Kidney epithelial cell (primary cell): ENCODE results near the gene TSPAN15. TPM values are rescaled to one million over a fixed set of nuclear protein-coding genes. Genes with fewer than 3 reads are reported as not detected.

Experiments used
- DNase-seq: peaks from one replicate; pipeline ENCODE4 v3.0.0-alpha.2; 2010; ENCODE audit warnings: low read depth
- H3K27me3 ChIP-seq: 2 replicates; pipeline ENCODE4 v1.6.0; 2011; ENCODE audit warnings: low read length; ENCODE audit not compliant: control insufficient read depth, insufficient read depth
- H3K36me3 ChIP-seq: 2 replicates; pipeline ENCODE4 v1.5.1; 2011; ENCODE audit warnings: low read length; ENCODE audit not compliant: control insufficient read depth, insufficient read depth
- H3K4me3 ChIP-seq: 2 replicates; pipeline ENCODE4 v1.5.1; 2011; ENCODE audit warnings: low read depth, mild to moderate bottlenecking, control low read depth, low read length
- total RNA-seq: library from RNA; depleted of rRNA; stranded (reverse); fragments of >200 nt; gene quantifications from 2 replicates; pipeline ENCODE4 v1.2.3, GENCODE V29; 2015
- TF ChIP-seq, protein P1 (sequence below): IDR thresholded peaks from 2 replicates; pipeline ENCODE4 v1.5.1; 2011; ENCODE audit warnings: mild to moderate bottlenecking, moderate library complexity, low read length, control low read depth, inconsistent platforms; ENCODE audit not compliant: insufficient read depth, poor library complexity, severe bottlenecking

Gene TSPAN15
- total RNA-seq, 1 donor from 2014 or later: 19.4 TPM

DNA sequence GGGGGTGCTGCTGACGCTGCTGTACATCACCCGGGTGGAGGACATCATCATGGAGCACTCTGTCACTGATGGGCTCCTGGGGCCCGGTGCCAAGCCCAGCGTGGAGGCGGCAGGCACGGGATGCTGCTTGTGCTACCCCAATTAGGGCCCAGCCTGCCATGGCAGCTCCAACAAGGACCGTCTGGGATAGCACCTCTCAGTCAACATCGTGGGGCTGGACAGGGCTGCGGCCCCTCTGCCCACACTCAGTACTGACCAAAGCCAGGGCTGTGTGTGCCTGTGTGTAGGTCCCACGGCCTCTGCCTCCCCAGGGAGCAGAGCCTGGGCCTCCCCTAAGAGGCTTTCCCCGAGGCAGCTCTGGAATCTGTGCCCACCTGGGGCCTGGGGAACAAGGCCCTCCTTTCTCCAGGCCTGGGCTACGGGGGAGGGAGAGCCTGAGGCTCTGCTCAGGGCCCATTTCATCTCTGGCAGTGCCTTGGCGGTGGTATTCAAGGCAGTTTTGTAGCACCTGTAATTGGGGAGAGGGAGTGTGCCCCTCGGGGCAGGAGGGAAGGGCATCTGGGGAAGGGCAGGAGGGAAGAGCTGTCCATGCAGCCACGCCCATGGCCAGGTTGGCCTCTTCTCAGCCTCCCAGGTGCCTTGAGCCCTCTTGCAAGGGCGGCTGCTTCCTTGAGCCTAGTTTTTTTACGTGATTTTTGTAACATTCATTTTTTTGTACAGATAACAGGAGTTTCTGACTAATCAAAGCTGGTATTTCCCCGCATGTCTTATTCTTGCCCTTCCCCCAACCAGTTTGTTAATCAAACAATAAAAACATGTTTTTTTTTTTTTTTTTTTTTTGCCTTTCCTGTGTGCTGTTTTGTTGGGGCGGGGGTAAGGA lies 55.8 kb downstream of the TSPAN15 start:
- H3K4me3 ChIP-seq: no peak overlapping the region
- H3K27me3 ChIP-seq: peaks cover 4% of the 10 kb centered on the region
- TF ChIP-seq, protein P1, sequence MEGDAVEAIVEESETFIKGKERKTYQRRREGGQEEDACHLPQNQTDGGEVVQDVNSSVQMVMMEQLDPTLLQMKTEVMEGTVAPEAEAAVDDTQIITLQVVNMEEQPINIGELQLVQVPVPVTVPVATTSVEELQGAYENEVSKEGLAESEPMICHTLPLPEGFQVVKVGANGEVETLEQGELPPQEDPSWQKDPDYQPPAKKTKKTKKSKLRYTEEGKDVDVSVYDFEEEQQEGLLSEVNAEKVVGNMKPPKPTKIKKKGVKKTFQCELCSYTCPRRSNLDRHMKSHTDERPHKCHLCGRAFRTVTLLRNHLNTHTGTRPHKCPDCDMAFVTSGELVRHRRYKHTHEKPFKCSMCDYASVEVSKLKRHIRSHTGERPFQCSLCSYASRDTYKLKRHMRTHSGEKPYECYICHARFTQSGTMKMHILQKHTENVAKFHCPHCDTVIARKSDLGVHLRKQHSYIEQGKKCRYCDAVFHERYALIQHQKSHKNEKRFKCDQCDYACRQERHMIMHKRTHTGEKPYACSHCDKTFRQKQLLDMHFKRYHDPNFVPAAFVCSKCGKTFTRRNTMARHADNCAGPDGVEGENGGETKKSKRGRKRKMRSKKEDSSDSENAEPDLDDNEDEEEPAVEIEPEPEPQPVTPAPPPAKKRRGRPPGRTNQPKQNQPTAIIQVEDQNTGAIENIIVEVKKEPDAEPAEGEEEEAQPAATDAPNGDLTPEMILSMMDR: no peak
- no peak for DNase-seq
- no peaks in the 10 kb centered on the region for H3K36me3 ChIP-seq

DNA sequence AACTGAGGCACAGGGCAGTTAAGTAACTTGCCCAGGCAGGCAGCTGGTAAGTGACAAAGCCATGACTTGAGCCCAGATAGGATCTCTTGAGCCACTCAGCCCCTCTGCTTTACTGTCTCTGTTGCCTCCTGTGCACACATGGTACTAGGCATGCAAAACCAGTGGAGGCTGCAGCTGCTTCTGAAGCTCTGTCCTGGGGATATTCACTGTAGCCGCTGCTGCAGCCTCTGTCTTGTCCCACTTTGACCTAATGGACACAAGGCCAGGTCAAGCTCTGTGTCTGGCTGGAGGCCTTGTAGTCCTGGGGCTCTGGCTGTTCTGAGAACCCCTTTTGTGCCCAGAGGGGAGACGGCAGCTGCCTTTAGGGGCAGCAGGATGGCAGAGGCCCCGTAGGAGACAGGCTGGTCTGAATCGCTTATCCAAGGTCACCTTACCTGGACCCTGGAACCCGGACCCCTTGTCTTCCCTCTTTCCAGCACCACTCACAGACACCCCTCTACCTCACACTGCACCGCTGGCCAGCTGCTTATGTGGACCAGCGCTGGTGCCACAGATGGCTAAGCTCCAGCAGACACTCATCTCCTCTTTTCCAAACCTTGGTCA lies 57.6 kb downstream of the TSPAN15 start:
- no peak for DNase-seq
- TF ChIP-seq, protein P1: no peak
- no peaks in the 10 kb centered on the region for H3K36me3 ChIP-seq
- H3K4me3 ChIP-seq: no peak overlapping the region
- peaks cover 4% of the 10 kb centered on the region for H3K27me3 ChIP-seq

DNA sequence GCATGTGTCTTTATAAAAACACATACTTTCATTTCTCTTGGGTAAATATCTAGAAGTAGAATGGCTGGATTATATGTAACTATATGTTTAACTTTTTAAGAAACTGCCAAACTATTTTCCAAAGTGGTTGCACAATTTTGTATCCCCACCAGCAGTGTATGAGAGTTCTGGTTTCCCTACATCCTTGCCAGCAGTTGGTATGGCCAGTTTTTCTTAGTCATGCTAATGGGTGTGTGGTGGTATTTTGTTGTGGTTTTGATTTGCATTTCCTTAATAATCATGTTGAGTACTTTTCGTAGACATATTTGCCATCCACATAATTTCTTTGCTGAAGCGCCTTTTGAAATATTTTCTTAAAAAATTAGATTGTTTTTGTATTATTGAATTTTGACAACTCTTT lies 61.6 kb downstream of the TSPAN15 start:
- peaks cover 4% of the 10 kb centered on the region for H3K27me3 ChIP-seq
- no peak for DNase-seq
- no peaks in the 10 kb centered on the region for H3K36me3 ChIP-seq

DNA sequence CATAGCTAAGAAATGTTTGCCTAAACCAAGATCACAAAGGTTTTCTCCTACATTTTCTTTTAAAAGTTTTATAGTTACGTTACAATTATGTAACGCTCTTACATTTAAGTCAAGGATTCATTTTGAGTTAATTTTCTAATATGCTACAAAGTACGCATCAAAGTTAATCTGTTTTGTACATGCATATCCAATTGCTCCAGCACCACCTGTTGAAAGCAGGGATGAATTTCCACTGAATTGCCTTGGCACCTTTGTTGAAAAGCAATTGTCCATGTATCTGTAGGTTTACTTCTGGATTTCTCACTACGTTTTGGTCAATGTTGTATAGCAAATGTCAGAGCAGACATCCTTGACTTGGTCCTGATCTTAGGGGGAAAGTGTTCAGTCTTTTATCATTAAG lies 62.4 kb downstream of the TSPAN15 start:
- TF ChIP-seq, protein P1: no peak
- Histone ChIP-seq H3K4me3 (no peak overlapping the region), H3K36me3 (no peaks in the 10 kb centered on the region), H3K27me3 (peaks cover 4% of the 10 kb centered on the region)
- DNase-seq: no peak

More for the DNA sequence above, 61.6 kb downstream of the TSPAN15 start:
- H3K4me3 ChIP-seq: no peak overlapping the region
- TF ChIP-seq, protein P1: no peak

DNA sequence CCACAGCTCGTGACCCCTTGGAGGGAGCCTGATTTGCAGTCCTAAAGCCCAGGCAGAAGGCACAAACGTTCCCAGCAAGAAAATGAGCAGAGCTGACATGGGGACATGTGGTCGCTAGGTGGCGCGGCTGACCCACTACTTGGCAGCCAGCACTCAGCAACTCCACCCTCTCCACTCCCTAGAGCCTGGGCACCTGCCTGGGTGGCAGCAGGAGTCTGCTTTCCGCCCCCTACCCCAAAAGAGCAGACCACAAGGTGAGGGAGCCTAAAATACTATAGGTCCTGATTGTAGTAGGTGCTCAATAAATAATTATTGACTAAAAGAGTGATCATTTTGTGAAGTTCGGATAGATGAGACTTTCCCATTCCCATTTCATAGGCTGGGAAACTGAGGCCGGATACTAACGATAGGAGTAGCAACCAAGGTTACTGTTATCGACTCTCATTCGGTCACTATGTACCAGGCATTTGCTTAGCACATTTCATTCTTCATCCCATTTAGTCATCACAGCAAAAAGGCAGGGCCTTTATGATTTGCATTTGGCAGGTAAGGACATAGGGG lies 64.5 kb downstream of the TSPAN15 start:
- DNase-seq: peak; percentile 16
- Histone ChIP-seq H3K27me3 (no peaks in the 10 kb centered on the region), H3K4me3 (no peak overlapping the region), H3K36me3 (no peaks in the 10 kb centered on the region)
- TF ChIP-seq, protein P1: peak; percentile 86
